CD4-positive, alpha-beta T cell treated with Interleukin-4 for 1 hour (primary cell): Measurements from ENCODE around the gene FSTL3.
"Not testable (repeated sequence)": the region's sequence is repeated elsewhere in the genome, so short reads cannot be mapped to it uniquely, and the experiment has no call there.

Source experiments
- DNase-seq, 2 donors: peaks; one replicate each; pipeline ENCODE4 v3.0.0-alpha.2; 2020 to 2022

The FSTL3 gene

DNA sequence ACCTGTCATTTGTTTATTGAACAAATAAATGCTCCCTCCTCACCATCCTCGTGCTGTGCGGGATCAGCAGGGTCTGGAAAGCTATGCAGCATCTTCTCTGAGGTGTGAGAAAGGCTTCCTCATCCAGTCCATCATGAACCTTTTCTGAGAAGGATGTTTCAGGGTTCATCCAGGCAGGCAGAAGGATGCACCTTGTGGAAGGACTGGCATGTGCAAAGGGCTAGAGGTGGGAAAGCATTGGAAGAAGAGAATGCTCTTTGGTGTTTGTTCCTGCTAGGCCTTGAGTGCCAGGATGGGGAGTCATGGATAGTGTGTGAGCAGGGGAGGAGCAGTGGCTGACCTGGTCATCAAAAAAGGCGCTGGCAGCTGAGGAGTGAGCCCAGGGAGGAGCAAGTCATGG is 39.2 kb downstream of the FSTL3 start:
- DNase-seq = no peak

DNA sequence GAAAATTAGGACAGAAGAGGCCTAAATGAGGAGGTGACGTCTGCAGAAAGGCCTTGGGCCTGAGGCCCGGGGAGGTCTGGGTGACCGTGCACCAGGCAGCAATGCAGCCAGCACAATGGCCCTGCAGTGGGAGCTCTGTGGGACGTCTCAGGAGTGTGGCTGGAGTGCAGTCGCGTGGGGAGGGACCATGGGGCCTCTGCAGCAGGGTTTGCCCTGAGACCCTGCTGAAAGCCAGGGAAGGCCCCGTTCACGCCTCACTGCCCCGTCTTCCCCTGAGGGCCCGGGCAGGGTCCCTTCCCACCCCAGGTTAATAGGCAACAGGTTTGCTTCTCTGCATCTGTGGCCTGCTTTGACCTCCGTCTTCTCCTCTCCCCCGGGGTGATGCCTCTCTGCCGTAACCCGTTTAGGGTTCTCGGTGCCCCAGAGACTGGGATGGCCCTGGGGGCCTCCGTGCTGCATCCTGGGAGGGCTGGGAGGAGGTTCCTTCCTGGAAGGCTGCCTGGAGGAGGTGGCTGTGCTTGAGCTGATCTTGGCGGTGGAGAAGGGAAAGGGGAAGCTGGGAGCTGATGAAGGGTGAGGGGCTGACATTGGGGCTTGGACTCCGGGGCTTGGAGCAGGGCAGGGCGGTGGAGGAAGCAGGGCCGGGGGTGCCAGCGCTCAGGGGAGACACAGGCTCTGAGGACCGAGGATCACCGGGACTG is 42.2 kb downstream of the FSTL3 start:
- DNase-seq = no peak

DNA sequence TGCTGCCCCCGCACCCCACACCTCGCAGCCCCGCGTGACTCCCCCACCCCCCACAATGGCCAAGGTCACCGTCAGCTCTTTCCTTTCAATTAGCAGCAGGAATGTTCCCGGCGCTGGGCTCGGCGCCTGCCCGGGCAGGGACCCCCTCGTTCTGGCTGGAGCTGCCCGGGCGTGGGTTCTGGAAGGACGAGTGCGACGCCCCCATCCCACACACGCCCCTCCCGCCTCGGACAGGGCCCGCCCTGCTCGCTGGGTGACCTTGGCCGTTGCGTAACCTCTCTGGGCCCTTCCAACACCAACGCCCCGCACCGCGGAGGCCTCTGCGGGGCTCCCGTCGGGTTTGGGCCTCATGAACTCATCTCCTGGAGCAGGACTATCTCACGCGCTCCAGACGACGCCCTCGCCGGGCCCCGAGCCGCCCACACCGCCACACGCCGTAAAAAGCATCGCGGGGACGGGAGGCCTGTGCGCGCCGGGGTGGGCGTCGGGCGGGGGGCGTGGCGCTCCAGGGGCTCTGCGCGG is 42.9 kb downstream of the FSTL3 start:
- DNase-seq = no peak

DNA sequence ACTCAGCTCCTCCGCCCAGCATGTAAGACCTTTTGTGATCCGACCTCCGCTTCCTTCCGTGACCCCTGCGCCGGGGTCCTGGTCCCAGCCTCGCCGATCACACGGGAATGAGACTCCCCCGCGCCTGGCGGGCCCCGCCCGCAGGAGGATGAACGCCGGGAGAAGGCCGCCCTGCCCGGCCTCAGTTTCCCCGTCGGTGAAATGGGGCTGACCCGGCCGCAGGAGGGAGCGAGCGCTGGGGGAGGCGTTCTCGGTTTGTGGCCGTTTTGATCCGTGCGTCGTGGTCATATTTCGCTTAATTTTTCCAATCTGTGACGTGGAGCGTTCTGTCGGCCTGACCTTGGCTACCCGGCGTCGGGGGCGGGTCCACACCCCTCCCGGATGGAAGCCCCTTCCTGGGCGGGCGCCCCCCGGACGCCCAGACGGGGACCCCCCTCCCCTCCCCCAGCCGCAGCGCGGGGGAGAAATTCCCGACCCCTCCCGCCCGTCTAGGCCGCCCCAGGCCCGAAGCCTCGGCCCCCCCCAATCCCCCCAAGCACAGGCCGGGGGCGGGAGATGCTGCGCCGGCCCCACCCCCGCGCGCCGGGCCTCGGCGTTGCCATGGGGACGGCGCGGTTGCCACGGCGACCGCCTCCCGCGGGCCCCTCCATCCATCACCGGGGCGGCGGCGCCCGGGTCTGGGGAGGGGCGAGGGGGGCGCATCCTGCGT is 43.6 kb downstream of the FSTL3 start:
- DNase-seq = no peak

DNA sequence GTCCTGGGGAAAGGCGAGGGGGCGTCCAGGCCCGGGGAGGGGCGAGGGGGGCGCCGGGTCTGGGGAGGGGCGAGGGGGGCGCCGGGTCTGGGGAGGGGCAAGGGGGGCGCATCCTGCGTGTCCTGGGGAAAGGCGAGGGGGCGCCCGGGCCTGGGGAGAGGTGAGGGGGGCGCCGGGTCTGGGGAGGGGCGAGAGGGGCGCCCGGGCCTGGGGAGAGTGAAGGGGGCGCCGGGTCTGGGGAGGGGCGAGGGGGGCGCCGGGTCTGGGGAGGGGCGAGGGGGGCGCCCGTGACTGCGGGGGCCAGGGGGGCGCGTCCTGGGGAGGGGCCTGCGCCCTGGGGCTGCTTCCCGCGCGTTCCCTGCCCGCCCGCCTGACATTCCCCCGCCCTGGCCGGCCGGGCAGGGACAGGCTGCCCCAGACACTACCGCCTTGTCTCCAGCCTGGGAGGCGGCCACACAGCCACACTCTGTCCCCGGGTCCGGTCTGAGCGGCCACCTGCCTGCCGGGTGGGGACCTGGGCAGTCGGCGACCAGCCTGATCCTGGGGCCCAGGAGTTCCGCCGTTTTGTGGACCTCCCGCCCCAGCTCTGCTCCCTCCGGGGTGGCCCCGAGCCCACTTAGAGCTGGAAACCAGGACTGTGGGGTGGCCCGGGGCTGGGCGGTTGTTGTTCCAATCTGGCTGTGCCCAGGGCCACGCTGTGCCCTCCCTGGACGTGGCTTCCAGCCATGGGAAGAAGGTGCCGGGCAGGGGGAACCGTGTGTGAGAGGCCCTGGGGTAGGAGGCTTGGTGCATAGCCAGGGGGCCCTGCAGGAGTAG is 44.4 kb downstream of the FSTL3 start:
- no peak for DNase-seq

DNA sequence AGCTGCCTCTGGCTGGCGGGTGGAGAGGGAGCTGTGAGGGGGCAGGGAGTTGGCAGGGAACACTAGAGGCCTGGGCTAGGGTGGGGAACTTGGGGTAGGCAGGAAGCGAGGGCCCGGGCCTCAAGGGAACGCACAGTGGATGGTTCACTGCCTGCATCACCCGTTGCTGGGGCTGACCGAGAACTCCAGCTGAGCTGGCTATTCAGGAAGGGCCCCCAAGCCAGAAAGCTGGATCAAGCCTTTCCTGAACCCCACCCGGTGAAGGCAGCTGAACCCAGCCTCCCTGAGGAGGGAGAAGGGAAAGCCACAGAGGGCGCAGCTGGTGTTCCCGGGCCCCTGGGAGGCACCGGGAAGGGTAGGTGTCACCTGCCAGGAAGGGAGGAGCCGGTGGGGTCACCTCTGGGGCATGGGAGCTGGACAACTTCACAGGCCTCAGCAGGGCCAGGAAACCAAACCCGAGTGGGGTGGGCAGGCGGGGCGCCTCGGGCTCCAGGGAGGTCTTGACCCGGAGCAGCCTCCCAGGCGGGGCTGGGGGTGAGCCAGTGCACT is 46.4 kb downstream of the FSTL3 start:
- no peak for DNase-seq

DNA sequence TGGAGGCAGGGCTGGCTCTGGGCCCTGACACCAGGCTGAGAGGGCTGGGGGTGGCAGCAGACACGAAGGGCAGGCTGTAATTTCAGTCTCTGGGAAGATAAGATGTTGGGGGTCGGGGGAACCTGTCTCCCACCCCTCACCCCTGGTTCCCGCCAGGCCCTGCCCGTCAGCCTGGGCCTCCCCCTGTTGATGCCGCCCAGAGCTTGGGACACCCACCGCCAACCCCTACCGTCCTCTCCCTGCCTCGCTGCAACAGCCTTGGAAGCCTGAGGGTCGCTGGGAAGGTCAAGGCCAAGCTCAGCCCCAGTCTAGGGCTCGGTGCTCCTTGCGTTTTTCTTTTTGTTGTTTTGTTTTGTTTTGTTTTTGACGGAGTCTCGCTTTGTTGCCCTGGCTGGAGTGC is 47.1 kb downstream of the FSTL3 start:
- no peak for DNase-seq

DNA sequence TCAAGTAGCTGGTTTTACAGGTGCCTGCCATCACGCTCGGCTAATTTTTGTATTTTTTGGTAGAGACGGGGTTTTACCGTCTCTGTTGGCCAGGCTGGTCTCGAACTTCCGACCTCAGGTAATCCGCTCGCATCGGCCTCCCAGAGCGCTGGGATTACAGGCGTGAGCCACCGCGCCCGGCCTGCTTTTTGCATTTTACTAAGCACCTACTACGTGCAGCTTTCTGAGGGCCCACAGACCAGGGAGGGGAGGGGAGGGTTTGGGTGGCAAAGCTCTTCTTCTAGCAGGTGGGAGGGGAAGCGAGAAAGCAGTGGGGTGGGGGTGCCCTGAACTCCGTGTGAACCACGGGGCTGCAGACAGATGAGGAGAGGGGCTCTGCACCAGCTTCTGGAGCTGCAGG is 47.5 kb downstream of the FSTL3 start:
- no peak for DNase-seq

DNA sequence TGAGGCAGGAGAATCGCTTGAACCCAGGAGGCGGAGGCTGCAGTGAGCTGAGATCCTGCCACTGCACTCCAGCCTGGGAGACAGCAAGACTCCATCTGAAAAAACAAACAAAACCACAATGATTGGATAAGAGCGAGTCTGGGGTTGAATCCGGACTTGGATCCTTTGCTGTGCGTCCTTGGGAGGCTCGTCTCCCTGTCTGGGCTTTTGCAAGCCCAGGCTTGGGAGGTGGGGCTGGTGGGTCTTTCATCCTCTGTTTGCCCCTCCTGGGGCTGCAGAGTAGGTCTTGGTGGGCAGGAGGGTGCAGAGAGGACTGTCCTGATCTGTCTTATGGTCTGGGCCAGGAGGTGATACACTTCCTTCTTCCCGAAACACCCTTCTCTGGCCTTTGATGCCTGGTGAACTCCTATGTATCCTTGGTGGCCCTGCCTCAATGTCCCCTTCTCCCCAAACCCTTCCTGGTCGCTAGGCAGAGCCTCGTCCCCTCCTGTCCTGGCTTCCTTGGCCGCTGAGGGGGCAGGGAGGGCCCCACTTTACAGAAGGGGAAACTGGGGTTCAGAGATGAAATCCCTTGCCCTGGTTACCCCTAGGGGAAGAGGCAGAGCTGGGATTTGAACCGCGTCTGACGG is 49.4 kb downstream of the FSTL3 start:
- no peak for DNase-seq

DNA sequence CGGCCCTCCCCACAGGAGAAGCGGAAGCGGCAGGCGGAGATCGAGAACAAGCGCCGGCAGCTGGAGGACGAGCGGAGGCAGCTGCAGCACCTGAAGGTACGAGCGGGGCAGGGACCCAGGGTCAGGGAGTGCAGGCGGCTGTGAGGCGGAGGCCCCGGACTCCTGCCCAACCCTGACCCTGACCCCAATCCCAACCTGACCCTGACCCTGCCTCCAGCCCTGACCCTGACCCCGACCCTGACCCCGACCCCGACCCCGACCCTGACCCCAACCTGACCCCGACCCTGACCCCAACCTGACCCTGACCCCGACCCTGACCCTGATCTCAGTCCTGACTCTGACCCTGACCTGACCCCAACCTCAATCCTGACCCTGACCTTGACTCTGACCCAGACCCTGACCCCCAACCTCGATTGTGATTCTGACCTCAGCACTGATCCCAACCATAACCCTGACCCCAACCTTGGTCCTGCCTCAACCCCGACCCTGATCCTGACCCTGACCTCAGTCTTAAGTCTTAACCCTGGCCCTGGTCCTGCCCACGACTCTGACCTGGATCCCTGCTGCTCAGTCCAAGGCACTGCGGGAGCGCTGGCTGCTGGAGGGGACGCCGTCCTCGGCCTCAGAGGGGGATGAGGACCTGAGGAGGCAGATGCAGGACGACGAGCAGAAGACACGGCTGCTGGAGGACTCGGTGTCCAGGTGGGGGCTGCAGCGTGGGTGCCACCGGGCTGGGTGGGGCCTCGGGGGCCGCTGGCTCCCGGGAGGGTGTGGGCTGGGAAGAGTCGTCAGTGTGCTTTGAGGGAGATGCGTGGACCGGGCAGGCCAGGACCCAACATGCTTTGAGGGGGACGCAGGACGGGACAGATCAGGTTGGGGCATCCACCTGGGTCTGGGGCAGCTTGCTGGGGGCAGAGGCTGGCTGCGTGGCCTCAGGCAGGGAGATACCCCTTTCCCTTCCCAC is 51.1 kb downstream of the FSTL3 start:
- no peak for DNase-seq

DNA sequence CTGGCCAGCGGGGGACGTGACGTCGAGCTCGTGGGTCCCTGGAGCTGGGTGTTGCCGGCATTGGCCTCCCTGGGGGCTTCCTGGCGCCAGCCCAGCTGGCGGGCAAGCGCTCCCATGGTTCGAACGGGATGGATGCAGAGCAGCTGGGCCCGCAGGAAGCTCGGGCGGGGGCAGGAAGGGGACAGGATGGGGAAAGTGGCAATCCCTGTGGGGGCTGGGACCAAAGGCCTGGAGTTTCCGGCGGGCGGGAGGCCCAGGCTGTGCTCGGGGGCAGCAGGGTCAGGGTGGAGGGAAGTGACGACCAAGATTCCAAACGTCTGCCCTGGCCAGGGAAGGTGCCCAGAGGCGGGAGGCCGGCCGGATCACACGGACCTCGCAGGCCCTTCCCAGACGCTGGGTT is 51.8 kb downstream of the FSTL3 start:
- DNase-seq = no peak

DNA sequence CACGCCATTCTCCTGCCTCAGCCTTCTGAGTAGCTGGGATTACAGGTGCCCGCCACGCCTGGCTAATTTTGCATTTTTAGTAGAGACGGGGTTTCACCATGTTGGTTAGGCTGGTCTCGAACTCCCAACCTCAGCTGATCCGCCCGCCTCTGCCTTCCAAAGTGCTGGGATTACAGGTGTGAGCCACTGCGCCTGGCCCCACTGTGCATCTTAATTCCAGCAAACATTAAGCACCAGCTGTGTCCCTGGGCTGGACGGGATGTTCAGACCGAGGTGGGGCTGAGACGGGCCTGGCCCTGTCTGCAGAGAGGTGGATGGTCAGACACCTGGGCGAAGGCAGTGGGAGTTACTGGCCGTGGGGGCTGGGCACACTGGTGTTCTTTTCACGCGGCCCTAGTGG is 53.4 kb downstream of the FSTL3 start:
- DNase-seq = not testable (repeated sequence)

DNA sequence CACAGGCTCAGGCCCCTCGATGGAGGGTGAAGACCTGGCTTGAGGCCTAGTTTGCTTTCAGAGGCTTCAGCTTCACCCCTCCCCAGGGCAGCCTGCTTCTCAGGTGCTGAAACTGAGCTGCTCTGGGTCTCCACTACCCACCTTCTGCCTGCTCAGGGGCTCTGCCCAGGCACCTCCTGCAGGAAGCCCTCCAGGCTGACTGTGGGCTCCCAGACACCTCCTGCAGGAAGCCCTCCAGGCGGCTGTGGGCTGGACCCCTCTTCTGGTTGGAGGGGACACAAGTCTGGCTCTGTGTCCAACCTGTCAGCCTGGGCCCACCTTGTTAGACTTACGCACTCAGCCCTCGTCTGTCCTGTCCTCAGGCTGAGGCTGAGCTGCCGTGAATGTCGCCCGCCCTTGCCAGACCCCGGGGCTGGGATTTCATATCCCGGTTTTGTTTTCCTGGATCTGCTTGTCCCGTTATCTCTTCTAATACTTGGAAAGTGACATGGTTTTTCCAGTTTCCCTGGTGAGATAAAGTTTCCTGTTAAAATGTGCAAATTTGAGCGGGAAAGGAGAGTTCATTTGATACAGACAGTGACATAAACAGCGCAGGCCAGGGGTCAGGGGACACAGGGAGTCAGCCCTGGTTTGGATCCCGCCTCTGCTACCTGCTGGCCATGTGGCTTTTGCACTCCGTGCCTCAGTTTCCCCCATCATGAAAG is 53.9 kb downstream of the FSTL3 start:
- DNase-seq = no peak

DNA sequence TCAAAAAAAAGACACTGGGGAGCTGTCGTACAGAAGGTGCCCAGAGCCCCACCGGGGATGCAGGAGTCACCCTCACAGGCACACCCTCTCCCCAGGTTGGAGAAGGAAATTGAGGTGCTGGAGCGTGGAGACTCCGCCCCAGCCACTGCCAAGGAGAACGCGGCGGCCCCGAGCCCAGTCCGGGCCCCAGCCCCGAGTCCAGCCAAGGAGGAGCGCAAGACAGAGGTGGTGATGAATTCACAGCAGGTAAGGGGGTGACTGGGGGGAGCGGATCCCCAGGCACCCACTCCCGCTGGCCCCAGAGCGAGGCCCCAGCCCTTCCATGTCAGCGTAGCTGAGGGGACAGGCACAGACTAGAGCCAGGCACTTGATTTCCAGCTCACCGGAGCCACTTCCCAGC is 54.8 kb downstream of the FSTL3 start:
- no peak for DNase-seq

DNA sequence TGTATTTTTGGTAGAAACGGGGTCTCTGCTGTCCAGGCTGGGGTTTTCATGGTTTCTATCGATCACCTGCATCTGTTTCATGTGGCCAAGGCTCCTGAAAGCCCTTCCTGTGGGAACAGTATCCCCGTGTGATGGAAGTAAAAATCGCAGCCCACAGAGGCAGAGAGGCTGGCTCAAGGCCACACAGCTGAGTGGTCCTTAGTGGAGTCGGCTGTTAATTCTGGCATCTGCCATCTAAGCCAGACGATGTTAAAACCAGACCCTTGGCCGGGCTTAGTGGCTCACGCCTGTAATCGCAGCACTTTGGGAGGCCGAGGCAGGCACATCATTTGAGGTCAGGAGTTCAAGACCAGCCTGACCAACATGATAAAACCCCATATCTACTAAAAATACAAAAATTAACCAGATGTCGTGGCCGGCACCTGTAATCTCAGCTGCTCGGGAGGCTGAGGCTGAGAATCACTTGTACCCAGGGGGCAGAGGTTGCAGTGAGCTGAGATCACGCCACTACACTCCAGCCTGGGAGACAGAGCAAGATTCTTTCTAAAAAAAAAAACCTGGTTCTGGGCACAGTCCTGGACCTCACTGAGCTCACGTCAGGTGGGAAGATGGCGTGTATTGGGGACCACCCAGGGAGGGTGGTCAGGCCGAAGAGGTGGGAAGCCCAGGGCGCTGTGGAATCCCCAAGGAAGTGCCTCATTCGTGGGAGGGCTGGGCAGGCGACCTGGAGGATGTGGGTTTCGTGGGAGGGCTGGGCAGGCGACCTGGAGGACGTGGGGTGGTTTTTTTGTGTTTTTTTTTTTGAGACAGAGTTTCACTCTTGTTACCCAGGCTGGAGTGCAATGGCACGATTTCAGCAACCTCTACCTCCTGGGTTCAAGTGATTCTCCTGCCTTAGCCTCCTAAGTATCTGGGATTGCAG is 56.2 kb downstream of the FSTL3 start:
- no peak for DNase-seq
